Ovary (tissue), 3 donors: ENCODE data around the gene CCNL1.

Experiments
- CTCF ChIP-seq, 3 donors: fragments of 450-650 bp in 2 of 3; fragments of 200-600 bp in 1 of 3; IDR thresholded peaks; one replicate each; pipeline versions ENCODE4 v1.5.1 to v1.8.0; 2016 to 2022; ENCODE audit warnings: antibody characterized with exemption in 3 of 3, mild to moderate bottlenecking in 1 of 3
- EP300 ChIP-seq: sonication (generic); formaldehyde crosslinking; IDR thresholded peaks from one replicate; pipeline ENCODE4 v1.6.1; 2017; ENCODE audit warnings: antibody characterized with exemption
- POLR2A ChIP-seq: fragments of 450-650 bp; IDR thresholded peaks from one replicate; pipeline ENCODE4 v1.6.1; 2017; ENCODE audit warnings: antibody characterized with exemption, mild to moderate bottlenecking, moderate library complexity
- donor health status: DM: no; HTN: no; CAD: no.

GRCh38 chr3:157127268-157127667 lies 32.7 kb downstream of the CCNL1 start:
- TF ChIP-seq CTCF (IDR thresholded peaks at IDR 0.05): no peak
- no peak for TF ChIP-seq POLR2A
- TF ChIP-seq EP300: no peak
